HG02943 (cell line): ENCODE measurements around the gene LRCOL1.

ENCODE experiments used
- ATAC-seq: cut with Tn5 transposase; IDR thresholded peaks from one replicate; pipeline ENCODE4 v1.9.1; 2021; ENCODE audit warnings: mild to moderate bottlenecking, low read depth, moderate library complexity; ENCODE audit not compliant: unreplicated experiment

The LRCOL1 gene

DNA sequence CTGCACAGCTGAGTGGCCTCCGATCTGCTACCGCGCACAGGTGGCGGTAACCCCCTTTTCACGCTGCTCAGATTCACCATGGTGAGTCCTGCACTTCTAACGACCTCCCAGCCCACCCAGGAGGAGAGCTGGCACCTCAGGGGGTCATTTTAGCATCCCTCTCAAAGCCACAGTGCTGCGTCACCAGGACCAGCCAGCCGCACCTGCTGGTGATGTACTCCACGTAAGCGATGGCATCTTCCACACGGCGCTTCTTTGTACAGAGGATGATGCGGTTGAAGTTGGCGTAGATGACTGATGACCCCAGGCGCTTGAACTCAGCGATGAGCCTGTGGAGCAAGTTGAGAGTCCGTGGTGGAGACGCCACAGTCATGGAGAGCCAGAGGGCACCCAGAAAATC is 27.4 kb upstream of the LRCOL1 start:
- ATAC-seq, result no peak

DNA sequence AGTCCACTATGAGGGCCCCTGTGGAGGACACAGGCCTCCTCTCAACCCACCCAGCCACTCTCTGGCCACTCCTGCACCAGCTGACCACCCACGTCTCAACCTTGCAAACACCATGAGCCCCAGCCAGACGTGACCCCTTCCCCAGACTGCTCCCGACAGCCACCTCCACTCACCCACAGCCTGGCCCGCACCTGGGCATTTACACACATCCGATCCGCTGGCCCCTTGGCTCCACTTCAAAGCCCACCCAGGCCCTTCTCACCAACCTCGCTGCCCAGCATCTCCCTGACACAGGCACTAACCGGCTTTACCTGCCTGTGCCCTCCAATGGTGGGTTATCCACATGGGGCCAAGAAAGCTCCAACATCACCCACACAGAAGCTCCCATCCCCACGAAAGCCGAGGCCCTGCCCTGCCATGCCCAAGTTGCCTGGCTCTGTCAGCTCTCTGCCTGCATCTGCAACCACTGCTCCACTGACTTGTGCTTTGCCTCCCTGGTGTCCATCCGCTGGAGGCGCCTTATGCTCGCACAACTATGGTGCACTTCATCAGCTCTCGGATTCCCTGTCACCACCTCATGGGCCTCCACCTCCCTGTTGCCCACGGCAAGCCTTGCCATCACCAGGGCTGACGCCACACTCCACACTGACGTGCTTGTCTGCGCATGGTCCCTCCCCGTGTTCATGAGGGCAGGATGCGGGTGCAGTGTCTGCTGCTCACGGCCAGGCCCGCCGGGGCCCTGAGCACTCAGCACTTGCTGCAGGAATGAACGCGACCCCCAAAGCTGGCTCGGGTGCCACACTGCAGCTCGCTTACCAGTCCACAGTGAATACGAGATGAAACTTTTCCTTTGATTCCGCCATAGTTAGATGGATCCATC is 24.9 kb upstream of the LRCOL1 start:
- no peak for ATAC-seq

DNA sequence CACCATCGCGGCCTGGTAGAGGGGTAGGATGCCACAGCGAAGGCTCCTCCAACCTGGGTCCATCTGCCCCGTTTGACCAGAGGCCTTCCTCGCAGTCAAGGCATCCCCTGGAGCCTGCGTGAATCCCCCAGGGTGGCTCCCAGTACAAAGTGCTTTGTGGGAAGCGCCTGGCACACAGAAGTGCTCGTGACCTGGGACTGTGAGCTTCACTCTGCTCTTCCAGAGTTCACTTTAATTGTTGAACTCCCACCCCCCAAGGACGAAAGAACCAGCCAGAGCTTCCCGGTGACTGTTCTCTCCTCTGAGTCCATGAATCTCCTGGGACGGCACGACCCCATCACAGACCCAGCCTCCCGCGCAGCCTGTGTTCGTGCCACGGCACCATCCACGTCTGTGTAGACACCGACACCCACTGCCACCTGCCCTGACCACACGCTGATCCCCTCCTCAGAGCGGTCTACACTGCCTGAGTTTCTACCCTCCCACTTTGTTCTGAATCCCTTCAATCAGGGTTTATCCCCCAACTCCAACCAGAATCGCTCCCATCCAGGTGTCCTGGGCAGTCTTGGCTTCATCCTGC is 24.1 kb upstream of the LRCOL1 start:
- no peak for ATAC-seq

DNA sequence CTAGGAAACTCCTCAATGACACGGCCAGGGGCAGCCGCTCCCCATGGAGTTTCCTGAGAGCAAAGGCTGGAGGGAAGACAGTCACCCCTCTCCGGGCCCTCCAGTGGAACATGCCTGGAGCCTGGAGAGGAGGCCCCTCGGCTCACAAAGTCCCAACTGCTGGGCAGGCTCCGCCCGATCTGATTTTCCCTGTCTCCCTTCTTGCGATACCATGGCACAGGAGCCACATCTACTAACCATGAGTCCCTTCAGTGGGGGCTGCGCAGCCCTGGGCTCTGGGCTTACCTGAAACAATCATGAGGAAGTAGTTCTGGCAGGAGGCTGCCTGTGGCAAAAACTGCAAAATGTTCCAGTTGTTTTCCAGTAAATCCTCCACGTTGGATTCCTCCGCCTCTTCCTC is 23.5 kb upstream of the LRCOL1 start:
- no peak for ATAC-seq

DNA sequence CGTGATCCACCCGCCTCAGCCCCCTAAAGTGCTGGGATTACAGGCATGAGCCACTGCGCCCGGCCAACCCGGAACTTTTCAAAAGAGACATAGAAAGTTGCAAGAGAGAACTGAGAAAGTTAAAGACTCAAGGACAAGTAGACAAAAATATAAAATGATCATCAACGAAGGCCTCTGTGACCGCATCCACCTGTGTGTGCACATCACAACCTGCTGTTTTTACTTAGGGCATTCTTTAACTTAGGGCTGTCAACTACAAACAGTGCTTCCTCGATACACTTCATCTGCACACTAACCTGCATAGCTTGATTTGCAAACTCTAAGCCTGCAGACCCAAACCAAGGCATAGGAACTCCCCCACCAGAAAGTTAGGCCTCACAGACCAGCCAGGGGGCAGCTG is 23.0 kb upstream of the LRCOL1 start:
- no peak for ATAC-seq

DNA sequence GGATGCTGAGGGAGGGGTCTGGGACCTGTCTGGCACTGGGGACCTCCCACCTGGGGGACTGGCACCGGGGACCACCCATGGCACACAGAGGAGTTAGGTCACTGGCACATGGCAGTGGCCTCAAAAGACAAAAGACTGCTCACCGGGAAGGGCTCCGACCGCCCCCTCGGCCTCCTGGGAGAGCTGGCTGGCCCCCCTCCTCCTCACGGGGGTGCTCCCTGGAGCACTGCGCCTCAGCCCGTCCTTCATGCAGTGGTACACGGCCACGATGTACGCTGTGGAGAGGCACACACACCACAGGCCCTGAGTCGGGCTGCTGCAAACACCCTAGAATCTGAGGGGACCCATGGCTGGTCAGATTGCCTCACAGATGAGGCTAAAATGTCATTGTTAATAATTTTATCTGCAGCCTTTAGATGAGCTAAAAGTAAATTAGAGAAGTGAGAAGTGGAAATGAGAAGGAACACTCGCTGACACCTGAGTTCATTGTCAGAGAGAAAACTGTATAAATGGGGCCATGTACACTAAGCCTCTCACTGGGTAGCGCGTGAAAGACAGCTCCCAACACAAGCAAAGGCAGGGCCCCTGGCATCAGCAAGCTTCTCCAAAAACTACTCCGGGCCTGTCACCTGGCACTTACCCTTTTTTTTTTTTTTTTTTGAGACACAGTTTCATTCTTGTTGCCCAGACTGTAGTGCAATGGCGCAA is 22.3 kb upstream of the LRCOL1 start:
- ATAC-seq, result no peak

DNA sequence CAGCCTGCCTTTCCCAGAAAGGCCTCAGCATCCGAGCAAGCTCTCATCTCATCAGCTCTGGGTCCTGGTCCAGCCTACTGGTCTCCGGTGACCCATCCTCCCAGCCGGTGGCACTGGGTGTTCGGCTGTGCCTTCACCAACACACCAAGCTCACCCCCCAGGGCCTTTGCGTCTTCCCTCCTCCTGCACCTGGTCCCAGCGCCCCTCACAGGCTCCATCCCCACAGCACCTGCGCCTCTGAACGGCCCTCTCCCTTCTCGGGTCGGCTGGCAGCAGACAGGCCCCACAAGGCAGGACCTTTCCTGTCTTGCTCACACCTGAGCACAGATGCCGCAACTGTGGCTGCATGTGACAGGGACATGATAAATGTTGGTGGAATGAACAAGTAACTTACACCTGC is 21.3 kb upstream of the LRCOL1 start:
- ATAC-seq, result no peak

DNA sequence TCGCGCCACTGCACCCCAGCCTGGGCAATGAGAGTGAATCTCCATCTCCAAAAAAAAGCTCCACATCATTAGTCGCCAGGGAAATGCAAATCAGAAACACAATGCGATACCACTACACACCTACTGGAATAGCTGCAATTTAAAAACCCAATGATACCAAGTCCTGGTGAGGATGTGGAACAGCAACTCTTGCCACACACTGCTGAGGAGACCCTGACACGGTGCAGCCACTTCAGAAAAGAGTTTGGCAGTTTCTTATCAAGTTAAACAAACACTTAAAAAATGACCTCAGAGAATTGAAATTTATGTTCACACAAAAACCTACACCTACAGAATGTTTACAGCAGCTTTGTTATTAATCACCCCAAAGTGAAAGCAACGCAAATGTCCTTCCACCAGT is 20.3 kb upstream of the LRCOL1 start:
- no peak for ATAC-seq

DNA sequence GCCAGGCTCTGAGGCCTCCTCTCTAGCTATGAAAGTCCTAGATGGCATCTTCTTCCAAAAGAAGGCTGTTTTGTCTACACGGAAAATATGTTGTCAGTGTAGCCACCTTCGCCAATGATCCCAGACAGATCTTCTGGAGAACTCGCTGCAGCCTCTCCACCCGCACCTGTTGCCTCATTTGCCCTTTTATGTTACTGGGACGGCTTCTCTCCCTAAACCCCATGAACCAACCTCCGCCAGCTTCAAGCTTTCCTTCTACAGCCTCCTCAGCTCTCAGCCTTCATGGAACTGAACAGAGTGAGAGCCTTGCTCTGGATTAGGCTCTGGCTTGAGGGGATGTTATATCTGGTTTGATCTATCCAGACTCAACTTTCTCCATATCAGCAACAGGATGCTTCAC is 18.9 kb upstream of the LRCOL1 start:
- ATAC-seq, result no peak

DNA sequence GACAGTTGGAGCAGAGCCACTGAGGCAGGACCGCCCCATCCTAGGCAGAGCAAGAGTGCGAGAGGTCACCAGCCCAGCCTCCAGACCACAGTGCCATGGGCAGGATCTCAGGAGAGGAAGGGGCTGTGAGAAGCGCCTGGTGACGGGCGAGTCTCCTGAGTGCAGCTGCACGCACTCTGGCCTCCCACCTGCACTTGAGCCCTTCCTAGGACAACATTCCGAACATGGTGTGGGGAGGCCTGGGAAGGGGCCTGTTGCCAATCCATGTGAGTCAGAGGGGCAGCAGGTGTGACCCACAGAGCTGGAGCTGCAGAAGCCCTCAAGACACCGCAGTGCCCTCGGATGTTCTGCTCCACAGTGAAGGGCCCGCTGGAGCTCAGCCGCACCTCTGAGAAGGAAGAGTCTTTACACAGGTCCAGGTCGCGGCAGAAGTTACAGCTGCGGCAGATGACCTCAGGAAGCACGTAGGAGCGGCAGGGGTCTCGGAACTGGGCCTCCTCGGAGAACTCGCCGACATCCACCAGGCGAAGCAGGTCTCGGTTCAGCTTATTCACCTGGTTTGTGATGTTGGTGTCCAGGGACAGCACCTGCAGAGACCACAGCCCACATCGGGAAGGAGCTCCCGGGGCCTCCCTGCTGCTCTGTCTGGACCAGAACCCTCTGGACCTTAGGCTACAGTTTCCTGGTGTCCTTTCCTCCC is 15.5 kb upstream of the LRCOL1 start:
- no peak for ATAC-seq

DNA sequence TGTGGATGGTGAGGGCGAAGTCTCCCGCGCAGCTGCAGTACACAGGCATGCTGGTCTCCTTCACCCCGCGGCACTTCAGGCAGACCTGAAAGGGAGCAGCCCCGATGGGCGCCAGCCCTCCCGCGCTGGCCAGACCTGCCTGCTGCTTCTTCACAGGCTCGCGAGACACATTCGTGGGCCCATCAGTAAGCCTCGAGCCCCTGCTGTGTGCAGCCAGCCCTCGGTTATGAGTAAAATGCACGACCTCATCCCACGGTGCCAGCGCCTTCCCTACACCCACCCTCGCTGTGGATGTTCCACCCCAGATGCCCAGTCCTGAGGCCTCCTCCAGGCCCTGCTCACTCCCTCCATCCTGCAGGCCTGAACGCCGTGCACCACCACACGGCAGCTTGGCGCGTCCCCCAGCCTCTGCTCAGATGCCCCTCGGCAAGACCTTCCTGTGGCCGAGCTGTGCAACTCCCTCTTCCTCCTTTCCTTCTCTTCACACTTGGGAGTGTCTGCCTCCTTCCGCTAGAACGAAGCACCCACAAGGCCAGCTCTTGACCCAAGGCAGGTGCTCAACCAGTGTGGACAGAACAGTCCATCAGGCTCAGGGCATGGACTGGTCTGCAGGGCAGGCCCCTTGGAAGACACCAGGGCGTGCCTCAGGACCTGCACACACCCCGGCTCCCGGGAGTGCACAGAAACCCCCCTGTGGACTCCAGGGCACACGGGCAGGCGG is 14.7 kb upstream of the LRCOL1 start:
- no peak for ATAC-seq

DNA sequence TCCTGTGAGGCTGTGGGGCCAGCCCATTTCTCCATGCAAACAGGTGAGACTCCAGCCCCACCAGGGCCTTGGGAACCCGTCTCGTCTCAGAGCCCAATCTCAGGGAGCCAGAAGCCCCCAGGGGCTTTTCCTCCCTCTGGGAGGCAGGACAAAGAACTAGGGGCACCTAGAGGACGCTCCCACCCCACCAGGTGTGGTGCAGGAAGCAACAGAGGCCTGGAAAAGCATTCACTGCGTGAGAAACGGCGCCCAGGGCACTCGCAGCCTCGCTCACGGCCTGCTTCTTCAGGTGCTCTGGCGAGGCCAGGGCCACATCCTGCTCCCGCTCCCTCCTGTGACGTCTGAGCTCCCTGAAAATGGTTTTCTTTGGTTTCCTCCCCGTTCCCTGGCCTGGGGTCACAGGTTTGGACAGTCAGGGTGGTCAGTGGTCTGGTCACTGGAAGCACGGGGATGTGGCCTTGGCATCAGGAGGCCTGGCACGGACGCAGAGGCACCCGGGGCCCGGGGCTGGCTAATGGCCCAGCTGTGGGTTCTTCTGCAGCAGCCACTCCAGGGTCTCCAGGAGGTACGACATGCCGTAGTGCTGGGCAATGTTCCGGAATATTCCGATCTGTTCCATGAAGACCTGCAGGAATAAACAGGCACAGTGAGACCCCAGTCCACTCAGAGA is 13.9 kb upstream of the LRCOL1 start:
- no peak for ATAC-seq

DNA sequence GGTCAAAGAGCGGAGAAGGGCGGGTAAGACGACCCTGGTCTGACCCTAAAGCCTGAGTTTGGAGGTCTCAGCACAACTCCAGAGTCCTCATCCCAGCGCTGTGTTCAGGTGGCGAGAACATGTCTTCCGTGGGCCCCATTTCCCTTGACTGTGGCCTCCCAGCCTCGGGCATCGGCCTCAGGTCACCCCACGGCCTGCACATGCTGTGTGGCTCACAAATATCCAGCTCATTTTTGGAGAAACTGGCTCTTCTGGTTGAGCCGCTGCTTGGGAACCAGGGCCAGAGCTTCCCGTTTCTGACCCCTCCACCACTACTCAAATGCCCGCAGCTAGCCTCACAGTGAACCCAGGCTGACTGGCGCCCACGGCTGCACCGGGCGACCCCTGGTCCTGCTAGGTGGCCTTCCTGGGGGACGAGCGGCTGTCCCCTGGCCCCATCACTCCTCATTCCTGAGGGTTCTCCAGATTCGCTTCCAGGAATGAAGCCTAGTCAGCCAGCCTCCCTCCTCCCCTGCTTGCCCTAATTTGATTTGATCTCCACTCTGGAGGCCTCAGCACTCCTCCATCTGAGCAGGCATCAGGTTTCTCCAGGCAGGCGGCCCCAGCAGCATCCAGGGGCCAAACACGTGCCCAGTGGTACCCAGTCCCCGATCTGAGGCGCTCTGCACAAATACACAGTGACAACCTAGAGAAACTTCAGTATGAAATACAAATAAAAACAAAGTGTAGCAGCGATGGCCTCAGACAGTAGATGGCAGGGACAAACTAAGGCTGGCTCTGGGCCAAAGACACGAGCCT is 12.9 kb upstream of the LRCOL1 start:
- ATAC-seq, result no peak

DNA sequence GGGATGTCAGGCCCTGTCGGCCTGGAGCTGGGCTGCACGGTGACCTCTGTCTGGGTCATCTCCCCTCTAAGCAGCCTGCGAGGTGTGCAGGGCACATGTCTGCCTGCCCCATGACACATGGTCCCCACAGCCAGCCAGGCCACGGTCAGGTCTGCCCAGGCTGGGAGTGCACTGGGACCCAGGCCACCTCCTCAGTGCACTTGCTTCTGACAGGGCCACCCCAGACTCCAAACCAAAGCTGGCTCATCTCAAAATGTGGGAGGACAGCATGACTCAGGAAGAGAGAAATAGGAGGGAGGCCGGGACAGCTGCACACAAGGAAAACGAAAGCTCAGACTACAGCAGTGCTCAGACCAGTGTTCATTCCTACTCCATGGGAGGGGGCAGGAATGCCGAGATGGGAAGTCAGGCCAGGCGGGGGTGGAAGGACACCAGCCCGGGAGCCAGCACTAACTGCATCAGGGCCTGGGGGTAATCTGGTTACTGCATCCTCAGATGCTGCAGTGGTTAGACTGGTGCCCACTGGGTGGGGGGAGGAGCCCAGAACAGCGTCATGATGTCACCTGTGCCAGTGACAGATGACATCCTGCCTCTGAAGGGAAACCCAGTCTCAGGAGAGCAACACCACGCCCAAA is 12.2 kb upstream of the LRCOL1 start:
- no peak for ATAC-seq

DNA sequence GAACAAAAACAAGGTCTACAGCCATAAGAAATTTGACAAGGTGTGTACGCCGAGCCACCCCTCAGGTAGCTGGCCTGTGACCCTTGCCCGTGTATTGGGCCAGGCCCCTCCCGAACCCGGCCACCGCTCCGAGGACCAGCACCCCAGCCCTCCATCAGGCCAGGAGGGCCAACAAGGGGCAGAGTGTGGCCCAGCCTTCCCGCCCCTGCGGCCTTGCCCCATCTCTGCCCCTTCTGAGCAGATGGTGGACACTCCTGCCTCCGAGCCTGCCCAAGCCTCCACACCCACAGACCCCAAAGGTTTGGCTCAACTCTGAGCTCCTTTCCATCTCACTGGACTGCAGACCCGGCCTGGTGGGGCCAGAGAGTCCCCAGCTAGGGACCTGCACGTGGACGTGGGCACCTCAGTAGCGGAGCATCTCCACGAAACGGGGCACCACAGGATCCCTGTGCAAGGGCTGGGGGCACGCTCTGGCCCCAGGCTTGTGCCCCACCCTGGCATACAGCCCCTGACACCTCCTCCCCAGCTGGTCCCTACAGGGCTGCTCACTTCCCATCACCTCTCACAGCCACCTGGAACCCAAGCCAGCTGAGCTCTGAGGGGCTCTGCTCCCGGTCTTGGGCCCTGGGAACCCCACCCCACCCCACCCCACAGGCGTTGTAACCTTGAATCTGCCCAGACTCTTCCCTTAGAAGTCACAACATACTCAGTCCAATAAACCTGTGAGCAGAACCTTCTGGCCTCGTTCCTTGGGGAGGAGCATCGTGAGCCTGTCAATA is 11.5 kb upstream of the LRCOL1 start:
- no peak for ATAC-seq

DNA sequence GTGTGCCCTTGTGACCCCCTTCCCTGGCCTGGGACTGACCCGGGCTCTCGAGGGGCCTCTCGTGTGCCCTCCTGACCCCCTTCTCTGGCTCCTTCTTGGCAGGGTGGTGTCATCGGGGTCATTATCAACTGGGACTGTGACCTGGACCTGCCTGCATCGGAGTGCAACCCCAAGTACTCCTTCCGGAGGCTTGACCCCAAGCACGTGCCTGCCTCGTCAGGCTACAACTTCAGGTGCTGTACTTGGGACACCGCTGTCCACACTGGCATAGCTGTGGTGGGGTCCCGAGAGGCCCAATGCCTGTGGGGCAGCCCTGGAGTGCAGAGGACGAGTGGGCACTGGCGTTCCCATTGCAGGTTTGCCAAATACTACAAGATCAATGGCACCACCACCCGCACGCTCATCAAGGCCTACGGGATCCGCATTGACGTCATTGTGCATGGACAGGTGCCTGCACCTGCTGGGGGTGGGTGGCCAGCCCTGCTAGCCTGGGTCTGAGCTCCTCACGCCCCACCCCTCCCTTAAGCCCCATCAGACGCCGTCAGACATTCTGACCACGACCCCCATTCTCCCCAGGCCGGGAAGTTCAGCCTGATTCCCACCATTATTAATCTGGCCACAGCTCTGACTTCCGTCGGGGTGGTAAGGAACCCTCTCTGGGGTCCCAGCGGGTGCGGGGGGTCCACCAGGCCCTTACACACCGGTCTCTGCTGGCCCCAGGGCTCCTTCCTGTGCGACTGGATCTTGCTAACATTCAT is 10.7 kb upstream of the LRCOL1 start:
- no peak for ATAC-seq
